Keratinocyte (primary cell): Measurements from ENCODE around the gene TPK1. TPM values are rescaled to one million over a fixed set of nuclear protein-coding genes. Genes with fewer than 3 reads are reported as not detected.

Experiments used
- DNase-seq: peaks from one replicate; pipeline ENCODE4 v3.0.0-alpha.2; 2011; ENCODE audit warnings: low read depth, missing footprints, low spot score
- FAIRE-seq: peaks from 2 replicates; lab custom pipeline; 2011; peaks lifted over from hg19 to GRCh38; lab: Jason Lieb, UNC
- H2AFZ ChIP-seq: 2 replicates; pipeline ENCODE4 v1.6.0; 2012; ENCODE audit warnings: low read length, control low read depth, inconsistent platforms; ENCODE audit not compliant: control insufficient read depth
- H3K27ac ChIP-seq: 2 replicates; pipeline ENCODE4 v1.5.1; 2011; ENCODE audit warnings: low read length; ENCODE audit not compliant: control insufficient read depth, insufficient read depth
- H3K27me3 ChIP-seq: 3 replicates; pipeline ENCODE4 v1.6.0; 2011; ENCODE audit warnings: low read length; ENCODE audit not compliant: control insufficient read depth, insufficient read depth; ENCODE audit errors: extremely low read depth
- H3K36me3 ChIP-seq, 2 experiments: 2 replicates in 1 of 2; 3 replicates in 1 of 2; pipeline ENCODE4 v1.5.1; 2011; ENCODE audit warnings: low read length in 2 of 2, mild to moderate bottlenecking in 1 of 2; ENCODE audit not compliant: control insufficient read depth in 2 of 2, insufficient read depth in 2 of 2; ENCODE audit errors: extremely low read depth in 1 of 2
- H3K4me1 ChIP-seq: 3 replicates; pipeline ENCODE4 v1.5.1; 2011; ENCODE audit warnings: low read length; ENCODE audit not compliant: control insufficient read depth, insufficient read depth; ENCODE audit errors: extremely low read depth
- H3K4me2 ChIP-seq: 3 replicates; pipeline ENCODE4 v1.6.0; 2011; ENCODE audit warnings: low read depth, low read length; ENCODE audit not compliant: control insufficient read depth, insufficient read depth; ENCODE audit errors: extremely low read depth
- H3K4me3 ChIP-seq, 3 experiments: fragments of 200-600 bp in 1 of 3; sonication (generic) in 1 of 3; 2 replicates in 2 of 3; 3 replicates in 1 of 3; pipeline ENCODE4 v1.5.1; 2011 to 2016; ENCODE audit warnings: low read length in 3 of 3, mild to moderate bottlenecking in 3 of 3, control low read depth in 2 of 3, inconsistent platforms in 1 of 3, low read depth in 1 of 3, mixed read lengths in 1 of 3, mixed run types in 1 of 3, moderate library complexity in 1 of 3; ENCODE audit not compliant: control insufficient read depth in 2 of 3, insufficient read depth in 2 of 3; ENCODE audit errors: extremely low read depth in 1 of 3
- H3K79me2 ChIP-seq: 2 replicates; pipeline ENCODE4 v1.6.0; 2012; ENCODE audit warnings: low read length; ENCODE audit not compliant: control insufficient read depth, insufficient read depth
- H3K9ac ChIP-seq: 3 replicates; pipeline ENCODE4 v1.6.0; 2011; ENCODE audit warnings: low read length; ENCODE audit not compliant: control insufficient read depth, insufficient read depth; ENCODE audit errors: extremely low read depth
- H3K9me1 ChIP-seq: 3 replicates; pipeline ENCODE4 v1.6.0; 2011; ENCODE audit warnings: low read length; ENCODE audit not compliant: control insufficient read depth, insufficient read depth; ENCODE audit errors: extremely low read depth
- H3K9me3 ChIP-seq: 2 replicates; pipeline ENCODE4 v1.5.1; 2012; ENCODE audit warnings: low read depth, low read length; ENCODE audit not compliant: control insufficient read depth
- H4K20me1 ChIP-seq: 3 replicates; pipeline ENCODE4 v1.6.0; 2011; ENCODE audit warnings: low read length; ENCODE audit not compliant: control insufficient read depth, insufficient read depth; ENCODE audit errors: extremely low read depth
- EZH2 ChIP-seq: IDR thresholded peaks from one replicate; pipeline ENCODE4 v1.6.1; 2012; ENCODE audit warnings: inconsistent platforms, mild to moderate bottlenecking, low read length, moderate library complexity
- dilution Hi-C: fragments of 300-500 bp; cut with MboI; formaldehyde crosslinking; loops from one replicate; pipeline ENCODE4 v1.7.0; 2020; ENCODE audit warnings: low sequenced_read_pairs; ENCODE audit not compliant: extremely low pct_ligation_motif_present
- polyA plus RNA-seq, 5 experiments: library from polyadenylated mRNA; depleted of rRNA in 3 of 5; stranded (reverse) in 3 of 5; stranded (forward) in 1 of 5; unstranded in 1 of 5; fragments of >200 nt; gene quantifications; 1 replicate in 1 of 5; 2 replicates in 3 of 5; 3 replicates in 1 of 5; pipeline versions ENCODE4 v1.2.1 to v1.2.3, GENCODE V29; 2011 to 2012; ENCODE audit warnings: missing spikeins in 2 of 5, low read depth in 1 of 5, low replicate concordance in 1 of 5
- TF ChIP-seq, protein P1 (sequence below), 3 experiments: IDR thresholded peaks in 1 of 3; conservative IDR thresholded peaks in 1 of 3; optimal IDR thresholded peaks in 1 of 3; 2 replicates in 2 of 3; 3 replicates in 1 of 3; pipeline versions ENCODE3 to v1.5.1; 2011; ENCODE audit warnings: low read length in 3 of 3, mild to moderate bottlenecking in 3 of 3, moderate library complexity in 2 of 3, control low read depth in 1 of 3, inconsistent platforms in 1 of 3; ENCODE audit not compliant: insufficient read depth in 2 of 3; ENCODE audit errors: extremely low read depth in 1 of 3

The TPK1 gene
- polyA plus RNA-seq, 1 donor (not counting 4 experiments of a cell fraction or from before 2014, with no cell fraction given) = 1.9 TPM

DNA sequence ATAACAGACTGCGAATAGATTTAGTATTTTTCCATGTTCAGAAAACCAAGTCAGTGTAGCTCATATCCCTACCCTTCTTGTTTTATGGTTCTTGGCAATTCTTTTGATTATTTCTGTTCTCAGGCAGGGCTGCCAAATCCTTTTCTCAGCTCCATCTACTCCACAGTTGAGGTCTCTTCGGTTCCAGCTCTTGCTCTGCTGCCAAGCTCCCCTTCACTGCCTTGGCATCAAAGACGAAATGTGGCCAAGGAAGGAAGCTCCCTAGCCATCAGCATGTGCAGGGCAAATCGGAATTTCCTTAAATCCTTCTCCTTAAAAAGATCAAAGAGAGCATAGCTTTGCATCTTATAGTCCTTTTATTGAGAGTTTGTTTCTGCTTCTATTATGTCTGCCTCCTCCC, 315.9 kb downstream of the TPK1 start:
- FAIRE-seq = no peak
- H3K27ac ChIP-seq = no peak overlapping the region
- no peaks in the 10 kb centered on the region for H3K36me3 ChIP-seq
- H4K20me1 ChIP-seq = no peaks in the 10 kb centered on the region
- H3K4me1 ChIP-seq = no peaks in the 10 kb centered on the region
- H3K9me1 ChIP-seq = no peaks in the 10 kb centered on the region
- no peak for TF ChIP-seq EZH2
- TF ChIP-seq, protein P1, sequence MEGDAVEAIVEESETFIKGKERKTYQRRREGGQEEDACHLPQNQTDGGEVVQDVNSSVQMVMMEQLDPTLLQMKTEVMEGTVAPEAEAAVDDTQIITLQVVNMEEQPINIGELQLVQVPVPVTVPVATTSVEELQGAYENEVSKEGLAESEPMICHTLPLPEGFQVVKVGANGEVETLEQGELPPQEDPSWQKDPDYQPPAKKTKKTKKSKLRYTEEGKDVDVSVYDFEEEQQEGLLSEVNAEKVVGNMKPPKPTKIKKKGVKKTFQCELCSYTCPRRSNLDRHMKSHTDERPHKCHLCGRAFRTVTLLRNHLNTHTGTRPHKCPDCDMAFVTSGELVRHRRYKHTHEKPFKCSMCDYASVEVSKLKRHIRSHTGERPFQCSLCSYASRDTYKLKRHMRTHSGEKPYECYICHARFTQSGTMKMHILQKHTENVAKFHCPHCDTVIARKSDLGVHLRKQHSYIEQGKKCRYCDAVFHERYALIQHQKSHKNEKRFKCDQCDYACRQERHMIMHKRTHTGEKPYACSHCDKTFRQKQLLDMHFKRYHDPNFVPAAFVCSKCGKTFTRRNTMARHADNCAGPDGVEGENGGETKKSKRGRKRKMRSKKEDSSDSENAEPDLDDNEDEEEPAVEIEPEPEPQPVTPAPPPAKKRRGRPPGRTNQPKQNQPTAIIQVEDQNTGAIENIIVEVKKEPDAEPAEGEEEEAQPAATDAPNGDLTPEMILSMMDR (optimal IDR thresholded peaks at IDR 0.05 in 1 of 3, IDR thresholded peaks at IDR 0.05 in 1 of 3, conservative IDR thresholded peaks at IDR 0.05 in 1 of 3; ENCODE audit: extremely low read depth in 1 of 3, insufficient read depth in 2 of 3, low read length in 3 of 3) = no peak
- no peak overlapping the region for H3K4me2 ChIP-seq
- no peak overlapping the region for H3K4me3 ChIP-seq
- H3K9me3 ChIP-seq = no peaks in the 10 kb centered on the region
- no peaks in the 10 kb centered on the region for H3K79me2 ChIP-seq
- H3K27me3 ChIP-seq = no peaks in the 10 kb centered on the region
- no peak overlapping the region for H2AFZ ChIP-seq
- dilution Hi-C loops = no loop called here
- no peak for DNase-seq
- H3K9ac ChIP-seq = no peak overlapping the region

DNA sequence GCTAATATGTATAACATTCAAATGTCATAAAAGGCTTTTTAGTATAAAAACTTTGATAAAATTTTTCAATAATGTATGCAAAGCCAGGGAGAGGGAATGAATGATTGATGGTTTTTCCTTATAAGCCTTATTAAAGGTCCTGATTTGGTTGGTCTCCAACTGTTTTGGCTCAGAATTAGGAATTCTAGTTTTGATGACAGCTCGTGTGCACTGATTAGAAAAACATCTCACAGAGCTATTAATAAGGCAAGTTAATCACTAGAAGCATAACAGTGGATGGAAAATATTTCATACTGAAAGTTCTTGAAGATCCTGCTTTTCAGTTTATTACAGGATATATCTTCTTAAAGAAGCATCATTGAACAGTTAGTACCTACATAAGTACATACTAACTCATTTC, 317.5 kb downstream of the TPK1 start:
- Histone ChIP-seq H3K79me2 (no peaks in the 10 kb centered on the region), H3K4me3 (no peak overlapping the region), H3K27ac (no peak overlapping the region), H3K9me1 (no peaks in the 10 kb centered on the region), H3K9ac (no peak overlapping the region), H3K4me1 (no peaks in the 10 kb centered on the region), H3K9me3 (no peaks in the 10 kb centered on the region), H4K20me1 (no peaks in the 10 kb centered on the region), H3K36me3 (no peaks in the 10 kb centered on the region), H2AFZ (no peak overlapping the region), H3K4me2 (no peak overlapping the region), H3K27me3 (no peaks in the 10 kb centered on the region)
- no peak for FAIRE-seq
- TF ChIP-seq, protein P1 (optimal IDR thresholded peaks at IDR 0.05 in 1 of 3, IDR thresholded peaks at IDR 0.05 in 1 of 3, conservative IDR thresholded peaks at IDR 0.05 in 1 of 3; ENCODE audit: extremely low read depth in 1 of 3, insufficient read depth in 2 of 3, low read length in 3 of 3) = no peak
- dilution Hi-C loops = no loop called here
- no peak for DNase-seq
